Measurements from ENCODE around the gene FHL2.

GRCh38 chr2:105379741-105380186, 19.1 kb downstream of the FHL2 start:
- TF ChIP-seq, protein P1, sequence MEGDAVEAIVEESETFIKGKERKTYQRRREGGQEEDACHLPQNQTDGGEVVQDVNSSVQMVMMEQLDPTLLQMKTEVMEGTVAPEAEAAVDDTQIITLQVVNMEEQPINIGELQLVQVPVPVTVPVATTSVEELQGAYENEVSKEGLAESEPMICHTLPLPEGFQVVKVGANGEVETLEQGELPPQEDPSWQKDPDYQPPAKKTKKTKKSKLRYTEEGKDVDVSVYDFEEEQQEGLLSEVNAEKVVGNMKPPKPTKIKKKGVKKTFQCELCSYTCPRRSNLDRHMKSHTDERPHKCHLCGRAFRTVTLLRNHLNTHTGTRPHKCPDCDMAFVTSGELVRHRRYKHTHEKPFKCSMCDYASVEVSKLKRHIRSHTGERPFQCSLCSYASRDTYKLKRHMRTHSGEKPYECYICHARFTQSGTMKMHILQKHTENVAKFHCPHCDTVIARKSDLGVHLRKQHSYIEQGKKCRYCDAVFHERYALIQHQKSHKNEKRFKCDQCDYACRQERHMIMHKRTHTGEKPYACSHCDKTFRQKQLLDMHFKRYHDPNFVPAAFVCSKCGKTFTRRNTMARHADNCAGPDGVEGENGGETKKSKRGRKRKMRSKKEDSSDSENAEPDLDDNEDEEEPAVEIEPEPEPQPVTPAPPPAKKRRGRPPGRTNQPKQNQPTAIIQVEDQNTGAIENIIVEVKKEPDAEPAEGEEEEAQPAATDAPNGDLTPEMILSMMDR (conservative IDR thresholded peaks at IDR 0.05; ENCODE audit: low read length): no peak
- no peak for TF ChIP-seq EZH2phosphoT487 (IDR thresholded peaks at IDR 0.05; ENCODE audit: borderline replicate concordance, low read depth, low read length)

All from OCI-LY7 (cell line).